Neural cell (in vitro differentiated cells): Measurements from ENCODE around the gene HS3ST3B1.

Experiments
- CTCF ChIP-seq: fragments of 450-650 bp; IDR thresholded peaks from 2 replicates; pipeline ENCODE4 v1.5.1; 2014; ENCODE audit warnings: antibody characterized with exemption, mild to moderate bottlenecking, moderate library complexity; ENCODE audit not compliant: poor library complexity, severe bottlenecking
- EP300 ChIP-seq: fragments of 450-650 bp; conservative IDR thresholded peaks from 2 replicates; pipeline ENCODE4 v1.6.1; 2014; ENCODE audit warnings: antibody characterized with exemption, mild to moderate bottlenecking, moderate library complexity; ENCODE audit not compliant: poor library complexity, severe bottlenecking
- EZH2 ChIP-seq: fragments of 200-600, 300-800 bp; shearing (Covaris generic), sonication (generic); IDR thresholded peaks from 2 replicates; pipeline ENCODE4 v1.6.1; 2014; ENCODE audit warnings: antibody characterized with exemption, low read length, borderline replicate concordance, mild to moderate bottlenecking; ENCODE audit not compliant: insufficient read depth, poor library complexity, severe bottlenecking
- MXI1 ChIP-seq: fragments of 450-650 bp; conservative IDR thresholded peaks from 2 replicates; pipeline ENCODE4 v1.6.1; 2014; ENCODE audit warnings: antibody characterized with exemption, mild to moderate bottlenecking; ENCODE audit not compliant: poor library complexity, severe bottlenecking
- POLR2AphosphoS5 ChIP-seq: IDR thresholded peaks from 2 replicates; pipeline ENCODE4 v1.6.1; 2012
- RAD21 ChIP-seq: fragments of 450-650 bp; conservative IDR thresholded peaks from 2 replicates; pipeline ENCODE4 v1.6.1; 2014; ENCODE audit warnings: antibody characterized with exemption, mild to moderate bottlenecking, moderate library complexity
- REST ChIP-seq: IDR thresholded peaks from 2 replicates; pipeline ENCODE4 v1.6.1; 2012; ENCODE audit warnings: borderline replicate concordance
- SMC3 ChIP-seq: fragments of 450-650 bp; conservative IDR thresholded peaks from 2 replicates; pipeline ENCODE4 v1.6.1; 2014; ENCODE audit warnings: antibody characterized with exemption, mild to moderate bottlenecking, moderate library complexity; ENCODE audit not compliant: poor library complexity
- TAF1 ChIP-seq: IDR thresholded peaks from 2 replicates; pipeline ENCODE4 v1.6.1; 2012; ENCODE audit warnings: low read depth

DNA sequence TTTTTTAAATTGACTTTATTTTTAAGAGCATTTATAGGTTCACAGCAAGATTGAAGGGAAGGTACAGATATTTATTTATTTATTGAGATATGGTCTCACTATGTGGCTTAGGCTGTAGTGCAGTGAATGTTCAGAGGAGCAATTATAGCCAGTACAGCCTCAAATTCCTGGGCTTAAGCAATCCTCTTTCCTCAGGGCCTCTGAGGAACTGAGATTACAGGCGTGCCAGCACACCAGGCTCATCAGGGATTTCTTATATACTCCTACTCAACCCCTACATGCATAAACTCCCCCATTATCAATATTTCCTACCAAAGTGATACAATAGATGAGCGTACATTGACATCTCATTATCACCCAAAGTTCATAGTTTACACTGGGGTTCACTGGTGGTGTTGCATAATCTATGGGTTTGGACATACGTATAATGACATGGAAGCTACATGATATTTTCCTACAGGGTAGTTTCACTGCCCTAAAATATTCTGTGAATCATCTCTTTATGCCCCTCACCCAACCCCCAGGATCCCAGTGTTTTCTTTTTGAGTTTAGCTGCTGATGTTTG lies 33.5 kb downstream of the HS3ST3B1 start:
- TF ChIP-seq CTCF, result no peak
- no peak for TF ChIP-seq EZH2
- TF ChIP-seq MXI1, result no peak
- no peak for TF ChIP-seq POLR2AphosphoS5
- no peak for TF ChIP-seq EP300
- TF ChIP-seq REST, result no peak
- TF ChIP-seq RAD21, result no peak
- no peak for TF ChIP-seq TAF1
- TF ChIP-seq SMC3, result no peak
